Lower leg skin (tissue), 4 donors: Measurements from ENCODE around the gene FKBP5. TPM values are rescaled to one million over a fixed set of nuclear protein-coding genes. Genes with fewer than 3 reads are reported as not detected.
"Not testable (repeated sequence)": the region's sequence is repeated elsewhere in the genome, so short reads cannot be mapped to it uniquely, and the experiment has no call there.

Experiments used
- DNase-seq, 2 donors: peaks; one replicate each; pipeline ENCODE4 v3.0.0-alpha.2; 2019; ENCODE audit warnings: low spot score in 2 of 2
- H3K4me3 ChIP-seq: fragments of 200-600 bp; sonication (generic); 2 replicates; pipeline ENCODE4 v1.5.1; 2017; ENCODE audit warnings: mild to moderate bottlenecking, low read depth; ENCODE audit not compliant: poor library complexity, severe bottlenecking
- CTCF ChIP-seq, 3 donors: fragments of 450-650 bp; IDR thresholded peaks; one replicate each; pipeline ENCODE4 v1.5.1; 2016; ENCODE audit warnings: antibody characterized with exemption in 3 of 3, mild to moderate bottlenecking in 3 of 3, moderate library complexity in 2 of 3
- POLR2A ChIP-seq, 2 donors: fragments of 450-650 bp; IDR thresholded peaks; one replicate each; pipeline ENCODE4 v1.6.1; 2016 to 2017; ENCODE audit warnings: antibody characterized with exemption in 2 of 2, mild to moderate bottlenecking in 1 of 2, moderate library complexity in 1 of 2
- WGBS, 2 donors: methylation state at CpG; one replicate each; pipeline ENCODE4 v1.1.5; 2018; 5-methylcytosine and 5-hydroxymethylcytosine counted together
- intact Hi-C: fragments of 100-400 bp; cut with DNase I; formaldehyde crosslinking; loops from one replicate; pipeline ENCODE4 v1.15.0; 2023; ENCODE audit warnings: low total_unique reads
- total RNA-seq, 4 donors: library from RNA; depleted of rRNA; stranded (reverse); fragments of >200 nt; gene quantifications; one replicate each; pipeline ENCODE4 v1.1.0, GENCODE V29; 2016

FKBP5 gene
- 100 to 1,000 TPM; 166 to 278 (median 238) TPM for total RNA-seq

GRCh38 chr6:35688605-35689322, at the start of gene FKBP5:
Gene FKBP5, minus strand, starts transcription at chr6:35688915. Its CDS starts 46,091 bp downstream, at chr6:35642824.
- TF ChIP-seq CTCF (IDR thresholded peaks at IDR 0.05): no peak
- TF ChIP-seq POLR2A (IDR thresholded peaks at IDR 0.05): peak in 1 of 2 donors; percentile 72
- WGBS, 2 donors: 2 to 4% methylated on average over 47 to 60 of the region's 80 CpGs
- peak; percentile 96 to 99 for DNase-seq
- peak within 1 kb of the TSS; percentile 98 for H3K4me3 ChIP-seq
- intact Hi-C loops: loop anchor here (2.0 kb wide), 1 partner anchor 38 kb away; no protein-coding TSS in a partner anchor

- DNase-seq: no peak
- H3K4me3 ChIP-seq: no peak overlapping the region
- WGBS, 2 donors: 52 to 57% methylated on average over 15 to 16 of the region's 16 CpGs
- intact Hi-C loops: loop anchor here (5.0 kb wide), 2 partner anchors 155 to 215 kb away; no protein-coding TSS in a partner anchor
- peak in 1 of 3 donors; percentile 82 for TF ChIP-seq CTCF (IDR thresholded peaks at IDR 0.05)
- no peak for TF ChIP-seq POLR2A (IDR thresholded peaks at IDR 0.05)
Observed at GRCh38 chr6:35737413-35738211, 48.9 kb upstream of the FKBP5 start.

GRCh38 chr6:35736982-35737412, 48.3 kb upstream of the FKBP5 start, which contains the start of gene ARMC12:
Gene ARMC12, plus strand, starts transcription at chr6:35737032. Its CDS starts 77 bp downstream, at chr6:35737109.
- 91 to 92% methylated on average over 10 of the region's 10 CpGs for WGBS, 2 donors

GRCh38 chr6:35736253-35736894, 47.7 kb upstream of the FKBP5 start:
- DNase-seq: peak in 1 of 2 donors; percentile 96
- WGBS, 2 donors: 55 to 63% methylated on average over 8 of the region's 8 CpGs
- intact Hi-C loops: loop anchor here (5.0 kb wide), 2 partner anchors 154 to 214 kb away; no protein-coding TSS in a partner anchor
- TF ChIP-seq POLR2A (IDR thresholded peaks at IDR 0.05): no peak
- peak in 1 of 3 donors; percentile 18 for TF ChIP-seq CTCF (IDR thresholded peaks at IDR 0.05)
- H3K4me3 ChIP-seq: no peak overlapping the region

More at GRCh38 chr6:35736982-35737412, 48.3 kb upstream of the FKBP5 start, which contains the start of gene ARMC12:
- no peak for TF ChIP-seq CTCF (IDR thresholded peaks at IDR 0.05)
- TF ChIP-seq POLR2A (IDR thresholded peaks at IDR 0.05): no peak
- intact Hi-C loops: loop anchor here (5.0 kb wide), 2 partner anchors 155 to 215 kb away; no protein-coding TSS in a partner anchor
- H3K4me3 ChIP-seq: no peak within 1 kb of the TSS
- DNase-seq: no peak

GRCh38 chr6:35735452-35735851, 46.7 kb upstream of the FKBP5 start:
- intact Hi-C loops: loop anchor here (2.0 to 5.0 kb wide), 3 partner anchors 153 to 437 kb away; no protein-coding TSS in a partner anchor
- DNase-seq: peak in 1 of 2 donors; percentile 89
- WGBS, 2 donors: 66 to 81% methylated on average over 3 of the region's 3 CpGs
- H3K4me3 ChIP-seq: no peak overlapping the region
- TF ChIP-seq POLR2A (IDR thresholded peaks at IDR 0.05) (no peak), CTCF (IDR thresholded peaks at IDR 0.05) (no peak)

GRCh38 chr6:35734319-35734718, 45.6 kb upstream of the FKBP5 start:
- H3K4me3 ChIP-seq, DNase-seq: not testable (repeated sequence)
- 89 to 95% methylated on average over 12 of the region's 12 CpGs for WGBS, 2 donors
- intact Hi-C loops: loop anchor here (2.0 kb wide), 1 partner anchor 436 kb away; no protein-coding TSS in a partner anchor
